Adrenal gland (tissue), 5 donors: Measurements from ENCODE around the gene SPOCK1.

Experiments used
- CTCF ChIP-seq, 6 experiments: fragments of 450-650 bp in 4 of 6; fragments of 200-600 bp in 2 of 6; sonication (generic) in 1 of 6; IDR thresholded peaks; 1 replicate in 5 of 6; 2 replicates in 1 of 6; pipeline versions ENCODE4 v1.5.1 to v1.8.0; 2016 to 2021; ENCODE audit warnings: antibody characterized with exemption in 6 of 6, mild to moderate bottlenecking in 2 of 6, moderate library complexity in 1 of 6
- POLR2A ChIP-seq, 2 donors: fragments of 450-650 bp; IDR thresholded peaks; one replicate each; pipeline ENCODE4 v1.6.1; 2017; ENCODE audit warnings: antibody characterized with exemption in 2 of 2, mild to moderate bottlenecking in 2 of 2, moderate library complexity in 1 of 2
- donor health status: DM: no; HTN: no; CAD: no.

GRCh38 chr5:137073189-137073588 lies 425.9 kb downstream of the SPOCK1 start:
- TF ChIP-seq CTCF (IDR thresholded peaks at IDR 0.05), result no peak
- no peak for TF ChIP-seq POLR2A (IDR thresholded peaks at IDR 0.05)
